HL-60 (cell line): ENCODE measurements around the gene TLL1.

Source experiments
- GABPA ChIP-seq: IDR thresholded peaks from 2 replicates; pipeline ENCODE4 v1.6.1; 2012; ENCODE audit warnings: low read depth
- POLR2AphosphoS5 ChIP-seq: IDR thresholded peaks from 2 replicates; pipeline ENCODE4 v1.6.1; 2012; ENCODE audit warnings: low read depth
- REST ChIP-seq: IDR thresholded peaks from 2 replicates; pipeline ENCODE4 v1.6.1; 2012; ENCODE audit warnings: low read depth; ENCODE audit not compliant: insufficient replicate concordance
- SPI1 ChIP-seq: IDR thresholded peaks from 2 replicates; pipeline ENCODE4 v1.6.1; 2012; ENCODE audit warnings: low read depth, mild to moderate bottlenecking, borderline replicate concordance
- TF ChIP-seq, protein P1 (sequence below): IDR thresholded peaks from one replicate; pipeline ENCODE4 v1.5.1; 2011; ENCODE audit warnings: low read length, control low read depth, inconsistent platforms; ENCODE audit not compliant: insufficient read depth

DNA sequence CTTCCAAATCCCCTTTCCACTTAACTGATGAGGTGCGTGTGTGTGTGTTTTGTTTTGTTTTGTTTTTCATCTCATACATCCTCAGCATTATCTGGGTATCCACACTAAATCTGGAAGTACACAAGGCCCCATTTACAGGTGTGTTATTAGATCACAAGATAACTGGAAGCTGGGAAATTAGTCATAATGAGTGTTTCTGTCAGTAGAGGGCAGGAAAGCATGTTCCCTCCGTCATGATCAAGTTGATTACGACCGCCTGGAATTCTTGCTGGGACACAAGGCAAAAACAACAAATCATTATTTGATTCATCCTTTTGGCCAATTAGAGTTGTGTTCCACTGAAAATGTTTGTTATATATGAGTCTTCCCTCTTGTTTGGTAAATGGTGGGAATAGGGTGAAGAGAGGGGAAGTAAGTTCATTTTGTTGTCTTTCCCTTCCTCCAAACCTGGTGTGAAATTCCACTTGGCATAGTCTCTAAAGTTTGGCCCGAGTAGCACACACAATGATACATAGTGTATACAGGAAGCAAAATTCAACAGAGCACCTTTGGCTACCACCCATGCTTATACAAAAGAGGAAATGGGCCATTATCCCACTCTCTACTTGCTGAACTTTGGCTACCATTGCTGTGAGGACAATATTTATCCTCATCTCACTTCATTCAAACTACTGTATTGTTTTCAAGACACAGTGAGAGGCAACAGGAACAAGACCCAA is 33.3 kb upstream of the TLL1 start:
- no peak for TF ChIP-seq POLR2AphosphoS5
- TF ChIP-seq, protein P1, sequence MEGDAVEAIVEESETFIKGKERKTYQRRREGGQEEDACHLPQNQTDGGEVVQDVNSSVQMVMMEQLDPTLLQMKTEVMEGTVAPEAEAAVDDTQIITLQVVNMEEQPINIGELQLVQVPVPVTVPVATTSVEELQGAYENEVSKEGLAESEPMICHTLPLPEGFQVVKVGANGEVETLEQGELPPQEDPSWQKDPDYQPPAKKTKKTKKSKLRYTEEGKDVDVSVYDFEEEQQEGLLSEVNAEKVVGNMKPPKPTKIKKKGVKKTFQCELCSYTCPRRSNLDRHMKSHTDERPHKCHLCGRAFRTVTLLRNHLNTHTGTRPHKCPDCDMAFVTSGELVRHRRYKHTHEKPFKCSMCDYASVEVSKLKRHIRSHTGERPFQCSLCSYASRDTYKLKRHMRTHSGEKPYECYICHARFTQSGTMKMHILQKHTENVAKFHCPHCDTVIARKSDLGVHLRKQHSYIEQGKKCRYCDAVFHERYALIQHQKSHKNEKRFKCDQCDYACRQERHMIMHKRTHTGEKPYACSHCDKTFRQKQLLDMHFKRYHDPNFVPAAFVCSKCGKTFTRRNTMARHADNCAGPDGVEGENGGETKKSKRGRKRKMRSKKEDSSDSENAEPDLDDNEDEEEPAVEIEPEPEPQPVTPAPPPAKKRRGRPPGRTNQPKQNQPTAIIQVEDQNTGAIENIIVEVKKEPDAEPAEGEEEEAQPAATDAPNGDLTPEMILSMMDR: no peak
- no peak for TF ChIP-seq REST
- no peak for TF ChIP-seq GABPA
- no peak for TF ChIP-seq SPI1
